ENCODE data around the gene TOLLIP. TPM values are rescaled to one million over a fixed set of nuclear protein-coding genes. Genes with fewer than 3 reads are reported as not detected.

The TOLLIP gene
- total and polyA plus RNA-seq, 2 of the 8 experiments (the other 6 are each of a cell fraction or from before 2014, with no cell fraction given) = 23.7 to 34.7 TPM

- Histone ChIP-seq H2BK120ac (replicated peaks; ENCODE audit: low read depth, low read length) (no peak overlapping the region), H3K18ac (ENCODE audit: extremely low read depth, low read length) (no peak overlapping the region), H2BK15ac (ENCODE audit: low read length) (no peak overlapping the region), H3K4me2 (ENCODE audit: insufficient read depth in 1 of 2, low read depth in 2 of 2, low read length in 2 of 2) (no peak overlapping the region), H3K4ac (replicated peaks; ENCODE audit: insufficient read length, low read depth, low read length) (no peak overlapping the region), H4K5ac (ENCODE audit: insufficient read length, low read depth, low read length) (no peak overlapping the region), H2BK20ac (ENCODE audit: low read length) (no peak overlapping the region), H3K4me1 (replicated peaks in 1 of 4; ENCODE audit: control insufficient read depth in 3 of 4, insufficient read depth in 4 of 4, low read length in 3 of 4) (peaks cover 0 to 9% (median 0%) of the 10 kb centered on the region in 4 experiments; a peak in 3 of 7 replicates), H2BK5ac (ENCODE audit: low read depth, low read length) (no peak overlapping the region), H3K4me3 (ENCODE audit: extremely low read depth in 1 of 4, insufficient read depth in 2 of 4, low read depth in 3 of 4, low read length in 4 of 4) (no peak overlapping the region), H3K14ac (ENCODE audit: insufficient read length) (no peak overlapping the region), H4K20me1 (replicated peaks in 1 of 2; ENCODE audit: control insufficient read depth in 1 of 2, insufficient read depth in 2 of 2, low read length in 2 of 2) (peaks cover 18 to 25% of the 10 kb centered on the region in 2 experiments), H3K23me2 (ENCODE audit: low read depth, low read length) (no peaks in the 10 kb centered on the region), H3K27me3 (replicated peaks in 1 of 4; ENCODE audit: control insufficient read depth in 3 of 4, extremely low read depth in 1 of 4, insufficient read depth in 3 of 4, low read length in 3 of 4) (no peaks in the 10 kb centered on the region), H3K79me1 (ENCODE audit: low read depth, low read length) (peaks cover 19% of the 10 kb centered on the region), H2BK12ac (ENCODE audit: low read depth, low read length) (no peak overlapping the region), H3K27ac (ENCODE audit: low read depth, low read length) (no peak overlapping the region), H3K79me2 (ENCODE audit: control insufficient read depth in 1 of 2, insufficient read depth in 2 of 2, low read length in 2 of 2) (peaks cover 3 to 63% of the 10 kb centered on the region in 2 experiments; a peak in 3 of 4 replicates), H3K36me3 (ENCODE audit: control insufficient read depth in 2 of 4, insufficient read depth in 4 of 4, low read length in 3 of 4) (peaks cover 0 to 5% (median 0%) of the 10 kb centered on the region in 4 experiments; a peak in 2 of 8 replicates), H4K91ac (replicated peaks; ENCODE audit: insufficient read length, low read length) (no peak overlapping the region), H4K8ac (ENCODE audit: extremely low read depth, insufficient read depth, low read length) (no peak overlapping the region), H3K23ac (ENCODE audit: insufficient read length) (no peak overlapping the region), H2AK5ac (ENCODE audit: low read depth, low read length) (no peak overlapping the region), H3K9ac (replicated peaks in 1 of 4; ENCODE audit: extremely low read depth in 1 of 4, low read depth in 3 of 4, low read length in 3 of 4) (no peak overlapping the region), H2AFZ (ENCODE audit: low read length) (no peak overlapping the region), H3K9me3 (ENCODE audit: insufficient read depth in 2 of 2, low read depth in 1 of 2, low read length in 1 of 2) (peaks cover 0 to 3% of the 10 kb centered on the region in 2 experiments; a peak in 1 of 4 replicates), H3K56ac (replicated peaks; ENCODE audit: insufficient read length, low read depth, low read length) (no peak overlapping the region)
- DNase-seq (ENCODE audit: low read depth in 1 of 2, low spot score in 2 of 2) (no peak), FAIRE-seq (no peak)
- POLR2A ChIA-PET (ENCODE audit: partially characterized antibody) = interaction anchor here (1.0 kb wide), 1 partner anchor 9 kb away, joined by 5 read pairs; the partner anchor contains the start of gene TOLLIP
- WGBS, 2 experiments (ENCODE audit: extremely low coverage in 1 of 2, insufficient coverage in 1 of 2, insufficient read length in 1 of 2, insufficient replicate concordance in 2 of 2, low coverage in 1 of 2, low lambda C conversion rate in 2 of 2, missing lambda C conversion rate in 1 of 2) = 89% methylated on average over 7 of the region's 7 CpGs; no CpG with 5 or more reads in 1 of the 2 experiments
- TF ChIP-seq POU5F1 (IDR thresholded peaks at IDR 0.05; ENCODE audit: low read depth, low read length) (no peak), E2F6 (IDR thresholded peaks at IDR 0.05) (no peak), PHF8 (conservative IDR thresholded peaks at IDR 0.05; ENCODE audit: low read depth, low read length) (no peak), POLR2A (IDR thresholded peaks at IDR 0.05; ENCODE audit: control extremely low read depth in 1 of 2, low read depth in 2 of 2, low read length in 2 of 2) (no peak), NRF1 (IDR thresholded peaks at IDR 0.05; ENCODE audit: low read depth, low read length) (no peak), ASH2L (IDR thresholded peaks at IDR 0.05; ENCODE audit: low read length) (no peak), ATF2 (IDR thresholded peaks at IDR 0.05; ENCODE audit: low read length) (no peak), ZNF274 (IDR thresholded peaks at IDR 0.05; ENCODE audit: borderline replicate concordance, extremely low read depth, low read length) (no peak), KDM4A (IDR thresholded peaks at IDR 0.05; ENCODE audit: low read depth, low read length, severe bottlenecking) (no peak), ATF3 (IDR thresholded peaks at IDR 0.05; ENCODE audit: insufficient read depth, low read depth, low read length) (no peak)
- CTCF ChIA-PET (ENCODE audit: partially characterized antibody) = interaction anchor here (0.8 to 0.9 kb wide), 2 partner anchors 74 to 151 kb away, joined by 3 read pairs; no protein-coding TSS in a partner anchor
These were observed 9.3 kb downstream of the TOLLIP start for GRCh38 chr11:1300121-1300520.
